Motor neuron (in vitro differentiated cells): ENCODE measurements around the gene EXOC3. TPM values are rescaled to one million over a fixed set of nuclear protein-coding genes. Genes with fewer than 3 reads are reported as not detected.

Experiments used
- ATAC-seq, 8 experiments: fragments of 200-7000 bp; cut with Tn5 transposase; replicated peaks in 6 of 8; 2 replicates each; pipeline ENCODE4 v1.8.0; 2021; ENCODE audit warnings: mild to moderate bottlenecking in 8 of 8, moderate library complexity in 8 of 8
- H3K27ac ChIP-seq, 2 donors: fragments of 250-450 bp; sonication (Bioruptor Pico); 2 replicates each; pipeline ENCODE4 v1.9.0; 2021; ENCODE audit warnings: antibody characterized with exemption in 2 of 2, mild to moderate bottlenecking in 2 of 2, moderate library complexity in 1 of 2
- H3K4me1 ChIP-seq, 2 donors: fragments of 250-450 bp; sonication (Bioruptor Pico); replicated peaks in 1 of 2; 2 replicates each; pipeline ENCODE4 v1.6.1; 2021; ENCODE audit warnings: antibody characterized with exemption in 2 of 2, mild to moderate bottlenecking in 2 of 2, moderate library complexity in 1 of 2
- H3K4me3 ChIP-seq, 5 donors: fragments of 250-450 bp; sonication (Bioruptor Pico); 2 replicates each; pipeline ENCODE4 v1.9.0; 2021; ENCODE audit warnings: antibody characterized with exemption in 5 of 5, mild to moderate bottlenecking in 5 of 5, moderate library complexity in 4 of 5
- WGBS, 10 experiments: fragments of 450-650 bp; shearing (Covaris generic); methylation state at CpG; one replicate each; pipeline ENCODE4 v1.0.0; 2022; 5-methylcytosine and 5-hydroxymethylcytosine counted together
- in situ Hi-C, 9 experiments: fragments of 400-800 bp; cut with MboI; loops; one replicate each; pipeline ENCODE4 v1.15.0; 2021; ENCODE audit warnings: low sequenced_read_pairs in 9 of 9, low pct_unique_long_range_greater_than_20kb in 2 of 9; ENCODE audit not compliant: unreplicated experiment in 9 of 9
- total RNA-seq, 8 experiments: library from RNA; unstranded; fragments of 300-600 nt; gene quantifications; 2 replicates each; pipeline versions ENCODE4 v1.2.3 to v1.2.4, GENCODE V29; 2022

EXOC3 gene
- total RNA-seq, 8 experiments from 2014 or later = 17.1 to 69.6 (median 25.0) TPM

- peaks cover 5 to 8% of the 10 kb centered on the region in 2 donors for H3K4me1 ChIP-seq
- in situ Hi-C loops = loop anchor here in 2 of 9 experiments (10.0 kb wide), 1 partner anchor 114 kb away; the partner anchor contains the start of gene AHRR (in 2 of the 2)
- ATAC-seq = no peak
- no peak overlapping the region for H3K4me3 ChIP-seq
- WGBS, 10 experiments = 40 to 85% methylated on average over 1 to 2 of the region's 14 CpGs; no CpG with 5 or more reads in 8 of the 10 experiments
- H3K27ac ChIP-seq = no peak overlapping the region
Observed at GRCh38 chr5:438481-438981, 4.4 kb upstream of the EXOC3 start.

GRCh38 chr5:439181-439580, 3.8 kb upstream of the EXOC3 start:
- in situ Hi-C loops = loop anchor here in 2 of 9 experiments (10.0 kb wide), 1 partner anchor 114 kb away; the partner anchor contains the start of gene AHRR (in 2 of the 2)
- ATAC-seq = peak in 1 of 8 experiments; percentile 1
- WGBS, 10 experiments = 0 to 100% (median 87%) methylated on average over 1 to 6 of the region's 8 CpGs; no CpG with 5 or more reads in 3 of the 10 experiments

GRCh38 chr5:439636-440035, 3.3 kb upstream of the EXOC3 start:
- Histone ChIP-seq H3K4me3 (no peak overlapping the region), H3K4me1 (peaks cover 10 to 16% of the 10 kb centered on the region in 2 donors), H3K27ac (no peak overlapping the region)
- no peak for ATAC-seq
- 0 to 100% (median 40%) methylated on average over 1 to 2 of the region's 14 CpGs; no CpG with 5 or more reads in 3 of the 10 experiments for WGBS, 10 experiments
- in situ Hi-C loops = loop anchor here in 2 of 9 experiments (10.0 kb wide), 1 partner anchor 115 kb away; the partner anchor contains the start of gene AHRR (in 2 of the 2)

More at GRCh38 chr5:439181-439580, 3.8 kb upstream of the EXOC3 start:
- no peak overlapping the region for H3K27ac ChIP-seq
- no peak overlapping the region for H3K4me3 ChIP-seq
- peaks cover 10 to 12% of the 10 kb centered on the region in 2 donors for H3K4me1 ChIP-seq

GRCh38 chr5:440401-441201, 2.4 kb upstream of the EXOC3 start:
- WGBS, 10 experiments = 42 to 95% (median 76%) methylated on average over 2 to 13 of the region's 18 CpGs; no CpG with 5 or more reads in 1 of the 10 experiments
- Histone ChIP-seq H3K27ac (no peak overlapping the region), H3K4me3 (no peak overlapping the region), H3K4me1 (peaks cover 10 to 16% of the 10 kb centered on the region in 2 donors)
- in situ Hi-C loops = no loop called here
- ATAC-seq = no peak

GRCh38 chr5:441996-442334, 1.0 kb upstream of the EXOC3 start:
- H3K4me1 ChIP-seq = peaks cover 10 to 16% of the 10 kb centered on the region in 2 donors
- 51 to 100% (median 92%) methylated on average over 2 to 5 of the region's 5 CpGs for WGBS, 10 experiments
- peak overlapping the region in 1 of 2 donors; percentile 85 for H3K27ac ChIP-seq
- ATAC-seq = no peak
- in situ Hi-C loops = no loop called here
- H3K4me3 ChIP-seq = peak overlapping the region; percentile 55 to 98 (median 91)

GRCh38 chr5:443239-444151, 519 bp downstream of the EXOC3 start:
- in situ Hi-C loops = no loop called here
- 0 to 67% (median 50%) methylated on average over 1 to 12 of the region's 62 CpGs; no CpG with 5 or more reads in 3 of the 10 experiments for WGBS, 10 experiments
- H3K4me3 ChIP-seq = peak overlapping the region; percentile 55 to 98 (median 91)
- peaks cover 10 to 16% of the 10 kb centered on the region in 2 donors for H3K4me1 ChIP-seq
- peak; percentile 37 to 49 (median 44) for ATAC-seq
- peak overlapping the region; percentile 22 to 85 for H3K27ac ChIP-seq

- in situ Hi-C loops = no loop called here
- ATAC-seq = no peak
Observed at GRCh38 chr5:444226-444625, 1.2 kb downstream of the EXOC3 start.

GRCh38 chr5:445591-445990, 2.6 kb downstream of the EXOC3 start:
- no peak overlapping the region for H3K27ac ChIP-seq
- H3K4me3 ChIP-seq = no peak overlapping the region
- peaks cover 10 to 16% of the 10 kb centered on the region in 2 donors for H3K4me1 ChIP-seq
- no peak for ATAC-seq
- 81 to 100% (median 96%) methylated on average over 1 to 7 of the region's 10 CpGs; no CpG with 5 or more reads in 6 of the 10 experiments for WGBS, 10 experiments
- in situ Hi-C loops = no loop called here

More at GRCh38 chr5:444226-444625, 1.2 kb downstream of the EXOC3 start:
- H3K4me3 ChIP-seq = peak overlapping the region in 4 of 5 donors; percentile 55 to 98 (median 90)
- WGBS, 10 experiments = 35 to 88% (median 70%) methylated on average over 1 to 6 of the region's 8 CpGs; no CpG with 5 or more reads in 4 of the 10 experiments
- no peak overlapping the region for H3K27ac ChIP-seq
- H3K4me1 ChIP-seq = peaks cover 10 to 16% of the 10 kb centered on the region in 2 donors

- in situ Hi-C loops = no loop called here
- no peak for ATAC-seq
- H3K4me1 ChIP-seq = peaks cover 10 to 16% of the 10 kb centered on the region in 2 donors
- H3K27ac ChIP-seq = no peak overlapping the region
- WGBS, 10 experiments = 67 to 100% (median 91%) methylated on average over 1 to 14 of the region's 19 CpGs; no CpG with 5 or more reads in 1 of the 10 experiments
- H3K4me3 ChIP-seq = no peak overlapping the region
Observed at GRCh38 chr5:446066-446882, 3.3 kb downstream of the EXOC3 start.

GRCh38 chr5:446883-447263, 3.9 kb downstream of the EXOC3 start:
- Histone ChIP-seq H3K4me3 (no peak overlapping the region), H3K4me1 (peaks cover 10 to 13% of the 10 kb centered on the region in 2 donors), H3K27ac (no peak overlapping the region)
- in situ Hi-C loops = no loop called here
- peak in 2 of 8 experiments; percentile 5 for ATAC-seq
- WGBS, 10 experiments = 37 to 80% (median 58%) methylated on average over 1 to 6 of the region's 7 CpGs; no CpG with 5 or more reads in 4 of the 10 experiments

- WGBS, 10 experiments = 72 to 100% (median 96%) methylated on average over 2 to 11 of the region's 21 CpGs; no CpG with 5 or more reads in 1 of the 10 experiments
- in situ Hi-C loops = no loop called here
- H3K4me3 ChIP-seq = no peak overlapping the region
- H3K4me1 ChIP-seq = peaks cover 5 to 7% of the 10 kb centered on the region in 2 donors
- no peak overlapping the region for H3K27ac ChIP-seq
- ATAC-seq = no peak
Observed at GRCh38 chr5:447501-447900, 4.5 kb downstream of the EXOC3 start.
